ENCODE data around the gene CRY2. TPM values are rescaled to one million over a fixed set of nuclear protein-coding genes. Genes with fewer than 3 reads are reported as not detected.

The CRY2 gene
- total RNA-seq, 1 donor from 2014 or later: 44.0 TPM

DNA sequence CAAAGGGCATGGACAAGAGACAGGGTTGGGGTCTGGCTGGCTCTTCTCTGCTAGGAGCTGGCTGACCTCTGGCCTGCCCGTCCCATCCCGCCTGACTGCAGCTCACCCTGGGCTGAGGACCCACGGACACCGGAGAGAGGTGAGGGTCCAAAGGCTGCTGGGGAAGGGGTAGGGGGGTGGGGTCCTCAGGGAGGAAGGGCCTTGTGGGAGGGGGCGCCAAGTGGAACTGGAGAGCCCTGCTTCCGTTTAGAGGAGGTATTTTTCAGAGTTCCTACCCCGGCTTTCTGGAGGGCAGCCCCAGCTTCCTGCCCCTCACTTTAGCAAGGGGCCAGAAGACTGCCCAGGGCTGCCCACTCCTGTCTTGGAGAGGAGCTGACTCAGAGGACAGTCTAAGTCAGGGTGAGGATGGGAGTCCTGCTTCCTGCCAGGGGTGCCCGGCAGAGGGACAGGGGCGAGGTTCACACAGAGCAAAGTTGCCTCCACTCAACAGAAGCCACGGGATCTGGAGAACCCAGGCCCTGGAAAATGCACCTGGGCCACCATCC is 82.3 kb downstream of the CRY2 start:
- Mint-ChIP-seq H3K4me3 (ENCODE audit: unreplicated experiment) (no peak overlapping the region), H3K9me3 (ENCODE audit: unreplicated experiment) (peaks cover 5% of the 10 kb centered on the region), H3K4me1 (ENCODE audit: low read depth, unreplicated experiment) (peaks cover 10% of the 10 kb centered on the region), H3K36me3 (ENCODE audit: unreplicated experiment) (peaks cover 5% of the 10 kb centered on the region), H3K27ac (ENCODE audit: unreplicated experiment) (no peak overlapping the region), H3K27me3 (ENCODE audit: unreplicated experiment) (peaks cover 12% of the 10 kb centered on the region)
- DNase-seq: no peak
- TF ChIP-seq CTCF (IDR thresholded peaks at IDR 0.05; ENCODE audit: partially characterized antibody, unreplicated experiment): no peak

DNA sequence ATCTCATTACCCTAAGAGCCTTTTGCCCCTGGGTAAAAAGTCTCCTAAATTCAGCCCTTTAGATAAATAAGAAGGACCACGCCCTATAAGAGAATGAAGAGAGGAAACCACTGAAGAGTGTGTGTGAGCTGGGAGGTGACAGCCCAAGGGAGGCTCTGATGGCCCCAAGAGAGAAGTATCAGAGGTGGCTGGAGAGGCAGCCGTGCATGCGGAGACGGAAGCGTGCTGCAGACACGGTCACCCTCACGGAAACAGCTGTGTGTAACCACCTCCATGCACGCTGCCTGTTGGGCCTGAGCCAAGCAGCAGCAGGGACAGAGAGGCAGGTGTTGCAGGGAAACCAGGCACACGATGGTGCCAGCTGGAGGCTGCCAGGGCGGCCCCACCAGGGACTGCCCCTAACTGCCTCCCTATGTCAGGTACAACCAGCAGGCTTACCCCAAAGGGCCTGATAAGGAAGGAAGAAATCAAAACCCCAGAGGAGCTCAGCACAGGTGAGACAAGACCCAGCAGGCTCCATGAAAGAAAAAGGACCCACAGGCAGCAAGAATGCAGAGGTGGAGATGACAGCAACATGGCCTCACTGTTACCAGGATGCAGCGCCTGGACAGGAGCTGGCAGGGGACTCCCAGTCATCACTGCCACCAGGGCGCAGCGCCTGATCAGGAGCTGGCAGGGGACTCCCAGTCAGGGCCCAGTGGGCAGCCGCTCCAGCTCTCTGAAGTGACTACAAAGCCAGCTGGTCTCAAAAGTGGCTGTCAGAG is 82.9 kb downstream of the CRY2 start:
- H3K4me1 Mint-ChIP-seq (ENCODE audit: low read depth, unreplicated experiment): peaks cover 10% of the 10 kb centered on the region
- H3K27me3 Mint-ChIP-seq (ENCODE audit: unreplicated experiment): peaks cover 8% of the 10 kb centered on the region
- no peak overlapping the region for H3K4me3 Mint-ChIP-seq (ENCODE audit: unreplicated experiment)
- no peak for TF ChIP-seq CTCF (IDR thresholded peaks at IDR 0.05; ENCODE audit: partially characterized antibody, unreplicated experiment)
- peaks cover 5% of the 10 kb centered on the region for H3K36me3 Mint-ChIP-seq (ENCODE audit: unreplicated experiment)
- peaks cover 7% of the 10 kb centered on the region for H3K9me3 Mint-ChIP-seq (ENCODE audit: unreplicated experiment)
- no peak for DNase-seq
- no peak overlapping the region for H3K27ac Mint-ChIP-seq (ENCODE audit: unreplicated experiment)

DNA sequence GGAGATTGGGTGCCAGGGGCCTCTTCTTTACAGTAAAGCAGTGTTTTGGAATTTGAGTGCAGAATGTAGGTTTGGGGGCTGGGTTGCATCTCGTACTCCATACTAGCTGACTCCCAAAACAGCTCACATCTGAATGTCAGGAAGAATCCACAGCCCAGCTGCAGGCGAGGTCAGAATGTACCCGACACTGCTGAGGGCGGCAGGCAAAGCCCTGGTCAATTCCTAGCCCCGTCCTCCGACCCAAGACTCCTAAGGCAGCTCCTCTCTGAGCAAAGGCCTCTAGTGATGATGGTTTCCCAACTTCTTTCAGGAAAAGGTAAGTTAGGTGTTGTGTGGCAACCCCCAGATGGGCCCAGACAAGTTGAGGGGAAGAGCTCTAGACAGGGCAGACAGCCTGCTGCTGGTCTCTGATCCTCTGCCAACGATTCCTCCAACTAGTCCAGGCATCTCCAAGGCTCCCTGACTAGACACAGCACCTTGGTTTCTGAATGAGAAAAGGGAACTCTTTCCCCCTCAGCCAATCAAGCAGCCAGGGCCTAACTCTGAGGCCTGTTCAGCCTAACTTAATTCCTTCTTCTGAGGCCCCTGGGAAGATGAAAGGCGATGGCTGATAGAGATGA is 83.8 kb downstream of the CRY2 start:
- DNase-seq: no peak
- peaks cover 8% of the 10 kb centered on the region for H3K4me1 Mint-ChIP-seq (ENCODE audit: low read depth, unreplicated experiment)
- no peak overlapping the region for H3K4me3 Mint-ChIP-seq (ENCODE audit: unreplicated experiment)
- peaks cover 5% of the 10 kb centered on the region for H3K36me3 Mint-ChIP-seq (ENCODE audit: unreplicated experiment)
- no peak overlapping the region for H3K27ac Mint-ChIP-seq (ENCODE audit: unreplicated experiment)
- H3K9me3 Mint-ChIP-seq (ENCODE audit: unreplicated experiment): peaks cover 5% of the 10 kb centered on the region
- H3K27me3 Mint-ChIP-seq (ENCODE audit: unreplicated experiment): peaks cover 5% of the 10 kb centered on the region
- no peak for TF ChIP-seq CTCF (IDR thresholded peaks at IDR 0.05; ENCODE audit: partially characterized antibody, unreplicated experiment)

DNA sequence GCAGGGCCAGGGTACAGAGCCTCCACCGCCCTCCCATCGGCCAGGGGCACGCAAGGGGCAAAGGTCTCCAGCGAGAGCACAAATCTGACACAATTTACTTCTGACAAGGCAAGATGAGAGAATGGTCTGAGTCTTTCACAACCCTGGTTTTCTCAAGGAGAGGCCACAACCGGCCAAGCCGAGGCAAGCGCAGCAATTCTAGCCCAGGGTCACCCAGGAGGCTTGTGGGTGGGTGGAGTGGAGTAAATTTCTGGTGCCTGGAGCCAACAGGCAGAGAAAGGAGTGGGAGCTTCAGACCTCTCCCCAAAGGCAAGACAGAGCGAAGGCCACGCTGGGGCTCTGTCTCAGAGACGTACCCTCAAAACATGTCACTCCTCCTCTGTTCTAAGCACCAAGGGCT is 84.5 kb downstream of the CRY2 start:
- Mint-ChIP-seq H3K36me3 (ENCODE audit: unreplicated experiment) (peaks cover 5% of the 10 kb centered on the region), H3K9me3 (ENCODE audit: unreplicated experiment) (peaks cover 5% of the 10 kb centered on the region), H3K27me3 (ENCODE audit: unreplicated experiment) (peaks cover 3% of the 10 kb centered on the region), H3K4me3 (ENCODE audit: unreplicated experiment) (no peak overlapping the region), H3K4me1 (ENCODE audit: low read depth, unreplicated experiment) (peaks cover 4% of the 10 kb centered on the region), H3K27ac (ENCODE audit: unreplicated experiment) (no peak overlapping the region)
- TF ChIP-seq CTCF (IDR thresholded peaks at IDR 0.05; ENCODE audit: partially characterized antibody, unreplicated experiment): no peak
- no peak for DNase-seq

GRCh38 chr11:45932217-45932616 is 84.9 kb downstream of the CRY2 start:
- Mint-ChIP-seq H3K4me1 (ENCODE audit: low read depth, unreplicated experiment) (peaks cover 4% of the 10 kb centered on the region), H3K36me3 (ENCODE audit: unreplicated experiment) (peaks cover 5% of the 10 kb centered on the region), H3K9me3 (ENCODE audit: unreplicated experiment) (peaks cover 5% of the 10 kb centered on the region), H3K27ac (ENCODE audit: unreplicated experiment) (no peak overlapping the region), H3K4me3 (ENCODE audit: unreplicated experiment) (no peak overlapping the region), H3K27me3 (ENCODE audit: unreplicated experiment) (peaks cover 3% of the 10 kb centered on the region)
- TF ChIP-seq CTCF (IDR thresholded peaks at IDR 0.05; ENCODE audit: partially characterized antibody, unreplicated experiment): no peak
- no peak for DNase-seq
